Lung (tissue), 12 donors: Measurements from ENCODE around the gene SNED1. TPM values are rescaled to one million over a fixed set of nuclear protein-coding genes. Genes with fewer than 3 reads are reported as not detected.

ENCODE experiments used
- ATAC-seq: fragments of 200-7000 bp; cut with Tn5 transposase; one replicate; pipeline ENCODE4 v1.9.1; 2020; ENCODE audit warnings: moderate number of reproducible peaks; ENCODE audit not compliant: insufficient read depth, low FRiP score
- DNase-seq, 3 donors: peaks; one replicate each; pipeline ENCODE4 v3.0.0-alpha.2; 2013 to 2017
- H3K27ac ChIP-seq, 2 donors: one replicate each; pipeline ENCODE4 v1.5.1; 2013; ENCODE audit warnings: mild to moderate bottlenecking in 2 of 2, moderate library complexity in 2 of 2, control low read depth in 1 of 2, inconsistent platforms in 1 of 2, low read depth in 1 of 2, low read length in 1 of 2
- H3K27me3 ChIP-seq, 3 donors: one replicate each; pipeline ENCODE4 v1.5.1; 2013; ENCODE audit warnings: low read length in 2 of 3; ENCODE audit not compliant: control insufficient read depth in 3 of 3, insufficient read depth in 3 of 3
- H3K36me3 ChIP-seq, 4 donors: one replicate each; pipeline ENCODE4 v1.5.1; 2013; ENCODE audit warnings: low read length in 4 of 4, mild to moderate bottlenecking in 1 of 4, moderate library complexity in 1 of 4; ENCODE audit not compliant: control insufficient read depth in 4 of 4, insufficient read depth in 4 of 4
- H3K4me1 ChIP-seq, 5 donors: one replicate each; pipeline ENCODE4 v1.5.1; 2013; ENCODE audit warnings: low read length in 5 of 5, mild to moderate bottlenecking in 2 of 5, moderate library complexity in 1 of 5; ENCODE audit not compliant: control insufficient read depth in 5 of 5, insufficient read depth in 5 of 5
- H3K4me3 ChIP-seq: one replicate; pipeline ENCODE4 v1.5.1; 2013; ENCODE audit warnings: mild to moderate bottlenecking, control low read depth, moderate library complexity
- H3K9ac ChIP-seq, 2 donors: one replicate each; pipeline ENCODE4 v1.5.1; 2013; ENCODE audit warnings: low read length in 2 of 2, control low read depth in 1 of 2; ENCODE audit not compliant: insufficient read depth in 1 of 2
- H3K9me3 ChIP-seq, 4 donors: one replicate each; pipeline ENCODE4 v1.5.1; 2013; ENCODE audit warnings: low read length in 3 of 4, mild to moderate bottlenecking in 1 of 4, moderate library complexity in 1 of 4; ENCODE audit not compliant: control insufficient read depth in 4 of 4, insufficient read depth in 3 of 4
- WGBS, 2 donors: extraction: QIAGEN DNeasy Blood & Tissue Kit; methylation state at CpG; one replicate each; pipeline ENCODE4 v1.1.7; 2013; 5-methylcytosine and 5-hydroxymethylcytosine counted together
- polyA plus RNA-seq, 2 donors: library from polyadenylated mRNA; stranded (reverse); fragments of 200-250 nt; gene quantifications; one replicate each; pipeline ENCODE4 v1.2.1, GENCODE V29; 2013
- total RNA-seq, 2 donors: library from RNA; depleted of rRNA in 1 of 2; stranded (reverse); fragments of >200 nt in 1 of 2; gene quantifications; one replicate each; pipeline ENCODE4 v1.2.1, GENCODE V29; 2014 to 2021
- TF ChIP-seq, protein P1 (sequence below): IDR thresholded peaks from 2 replicates; pipeline ENCODE4 v1.5.1; 2012; ENCODE audit warnings: mild to moderate bottlenecking; ENCODE audit errors: control extremely low read depth, extremely low read depth
- donor health status: control.
- donor health status: control.
- donor health status: Bipolar disorder and iron deficiency.
- donor health status: healthy.
- donor health status: DM: yes; HTN: yes; CAD: no.

SNED1 gene
- total and polyA plus RNA-seq, 4 donors, result 5.9 to 74.6 (median 34.7) TPM

DNA sequence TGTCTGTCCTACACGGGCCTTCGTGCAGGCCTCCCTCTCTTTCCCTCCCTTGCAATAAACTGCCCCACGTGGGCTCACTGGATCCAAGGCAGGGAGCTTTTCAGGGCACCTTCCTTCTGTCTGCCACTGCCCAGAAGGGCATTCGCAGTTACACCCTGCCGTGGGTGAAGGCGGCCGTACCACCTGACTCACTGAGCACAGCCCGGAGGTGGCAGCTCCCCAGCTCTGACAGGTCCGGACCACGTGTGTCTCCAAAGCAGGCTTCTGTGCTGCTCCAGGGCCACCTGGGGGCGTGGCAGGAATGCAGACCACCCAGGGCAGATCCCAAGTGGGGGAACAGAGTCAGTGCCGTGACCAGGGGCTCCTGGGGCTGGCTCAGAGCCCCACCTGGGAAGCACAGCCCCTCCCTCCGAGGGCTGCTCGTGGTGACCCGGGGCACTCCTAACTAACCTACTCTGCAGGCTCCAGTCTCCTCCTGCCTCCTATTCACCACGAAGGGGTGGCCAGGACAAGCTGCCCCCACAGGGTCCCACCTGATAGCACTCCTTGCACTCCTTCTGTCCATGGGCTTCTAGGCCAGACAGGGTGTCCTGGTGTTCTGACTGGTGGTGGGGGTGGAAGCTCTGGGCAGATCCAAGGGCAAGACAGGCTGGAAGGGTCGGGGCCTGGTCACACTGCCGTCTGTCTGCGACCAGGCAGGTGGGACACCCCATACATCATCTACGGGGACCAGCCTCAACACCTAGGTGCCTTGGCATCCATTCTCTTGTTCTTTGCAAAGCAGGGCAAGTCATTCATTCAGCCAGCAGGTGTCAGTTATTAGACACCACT, 9.7 kb downstream of the SNED1 start:
- ATAC-seq (no peak), DNase-seq (no peak)
- H3K27ac ChIP-seq, result no peak overlapping the region
- H3K9me3 ChIP-seq, result peaks cover 2 to 23% (median 10%) of the 10 kb centered on the region in 4 donors
- TF ChIP-seq, protein P1, sequence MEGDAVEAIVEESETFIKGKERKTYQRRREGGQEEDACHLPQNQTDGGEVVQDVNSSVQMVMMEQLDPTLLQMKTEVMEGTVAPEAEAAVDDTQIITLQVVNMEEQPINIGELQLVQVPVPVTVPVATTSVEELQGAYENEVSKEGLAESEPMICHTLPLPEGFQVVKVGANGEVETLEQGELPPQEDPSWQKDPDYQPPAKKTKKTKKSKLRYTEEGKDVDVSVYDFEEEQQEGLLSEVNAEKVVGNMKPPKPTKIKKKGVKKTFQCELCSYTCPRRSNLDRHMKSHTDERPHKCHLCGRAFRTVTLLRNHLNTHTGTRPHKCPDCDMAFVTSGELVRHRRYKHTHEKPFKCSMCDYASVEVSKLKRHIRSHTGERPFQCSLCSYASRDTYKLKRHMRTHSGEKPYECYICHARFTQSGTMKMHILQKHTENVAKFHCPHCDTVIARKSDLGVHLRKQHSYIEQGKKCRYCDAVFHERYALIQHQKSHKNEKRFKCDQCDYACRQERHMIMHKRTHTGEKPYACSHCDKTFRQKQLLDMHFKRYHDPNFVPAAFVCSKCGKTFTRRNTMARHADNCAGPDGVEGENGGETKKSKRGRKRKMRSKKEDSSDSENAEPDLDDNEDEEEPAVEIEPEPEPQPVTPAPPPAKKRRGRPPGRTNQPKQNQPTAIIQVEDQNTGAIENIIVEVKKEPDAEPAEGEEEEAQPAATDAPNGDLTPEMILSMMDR, result no peak
- H3K27me3 ChIP-seq, result no peaks in the 10 kb centered on the region
- peaks cover 0 to 38% (median 20%) of the 10 kb centered on the region in 5 donors for H3K4me1 ChIP-seq
- peaks cover 0 to 17% (median 11%) of the 10 kb centered on the region in 4 donors for H3K36me3 ChIP-seq
- no peak overlapping the region for H3K9ac ChIP-seq
- WGBS, 2 donors, result 86 to 90% methylated on average over 20 of the region's 20 CpGs
- no peak overlapping the region for H3K4me3 ChIP-seq

DNA sequence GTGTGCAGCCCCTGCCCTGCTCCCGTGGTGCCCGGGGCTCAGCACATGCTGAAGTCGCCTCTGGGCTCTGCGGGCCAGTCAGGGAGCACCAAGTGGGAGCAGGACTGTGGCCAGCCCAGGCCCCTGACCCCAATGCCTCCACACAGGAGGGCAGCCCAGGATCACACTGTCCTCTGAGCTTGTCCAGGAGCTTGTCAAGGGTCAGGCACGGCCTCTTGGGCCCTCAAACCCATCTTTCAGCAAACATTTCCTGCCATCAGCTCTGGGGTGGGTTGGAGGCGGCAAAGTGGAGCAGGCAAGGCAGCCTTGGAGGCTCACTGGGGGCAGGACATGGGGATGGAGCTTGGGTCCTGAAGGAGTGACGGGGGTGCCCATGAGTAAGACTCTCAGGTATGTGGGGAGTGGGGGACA, 10.3 kb downstream of the SNED1 start:
- H3K9me3 ChIP-seq, result peaks cover 2 to 20% (median 4%) of the 10 kb centered on the region in 4 donors
- no peak overlapping the region for H3K9ac ChIP-seq
- no peaks in the 10 kb centered on the region for H3K27me3 ChIP-seq
- WGBS, 2 donors, result 87 to 92% methylated on average over 7 of the region's 7 CpGs
- DNase-seq (no peak), ATAC-seq (no peak)
- H3K27ac ChIP-seq, result peak overlapping the region in 1 of 2 donors; percentile 88
- no peak overlapping the region for H3K4me3 ChIP-seq
- TF ChIP-seq, protein P1, result no peak
- peaks cover 0 to 38% (median 20%) of the 10 kb centered on the region in 5 donors for H3K4me1 ChIP-seq
- H3K36me3 ChIP-seq, result peaks cover 0 to 15% (median 7%) of the 10 kb centered on the region in 4 donors

DNA sequence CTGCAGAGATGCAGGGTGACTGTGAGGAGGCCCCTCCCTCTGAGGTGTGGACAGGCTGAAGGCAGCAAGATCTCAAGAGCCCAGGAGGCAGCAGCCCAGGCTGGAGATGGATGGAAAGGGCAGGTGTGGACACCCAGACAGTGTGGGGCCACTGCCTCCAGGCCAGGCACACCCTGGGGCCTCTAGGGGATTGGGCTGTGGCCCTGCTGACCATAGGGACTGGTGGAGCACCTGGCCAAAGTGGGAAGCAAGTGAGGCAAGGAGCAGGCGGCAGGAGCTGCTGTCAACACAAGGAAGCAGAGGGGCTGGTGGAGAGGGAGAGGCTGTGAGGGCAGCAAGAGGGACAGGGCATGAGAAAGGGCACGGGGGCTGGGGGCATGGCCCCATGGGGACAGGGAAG, 10.8 kb downstream of the SNED1 start:
- Histone ChIP-seq H3K36me3 (peaks cover 0 to 12% (median 5%) of the 10 kb centered on the region in 4 donors), H3K9ac (peak overlapping the region in 1 of 2 donors; percentile 23), H3K4me1 (peaks cover 0 to 38% (median 20%) of the 10 kb centered on the region in 5 donors), H3K27ac (peak overlapping the region in 1 of 2 donors; percentile 88), H3K9me3 (peaks cover 0 to 16% (median 0%) of the 10 kb centered on the region in 4 donors), H3K4me3 (no peak overlapping the region), H3K27me3 (no peaks in the 10 kb centered on the region)
- no peak for DNase-seq
- TF ChIP-seq, protein P1, result no peak
- 63 to 82% methylated on average over 1 to 2 of the region's 2 CpGs for WGBS, 2 donors
- ATAC-seq, result no peak
